B cell (primary cell): Measurements from ENCODE around the gene PARP8. TPM values are rescaled to one million over a fixed set of nuclear protein-coding genes. Genes with fewer than 3 reads are reported as not detected.

Experiments
- ATAC-seq: fragments of 200-7000 bp; cut with Tn5 transposase; one replicate; pipeline ENCODE4 v1.10.0; 2021; ENCODE audit warnings: low read depth, mild to moderate bottlenecking, moderate number of reproducible peaks, moderate library complexity
- CTCF ChIA-PET: fragments of 350-600 bp; sonication (Branson Sonifier 250); formaldehyde crosslinking; loops from one replicate; lab custom pipeline; 2021; ENCODE audit warnings: antibody characterized with exemption, inconsistent platforms; lab: Charles Lee
- POLR2A ChIA-PET: fragments of 350-600 bp; sonication (Branson Sonifier 250); formaldehyde crosslinking; loops from one replicate; lab custom pipeline; 2021; ENCODE audit warnings: antibody characterized with exemption; lab: Charles Lee
- DNase-seq: peaks from one replicate; pipeline ENCODE4 v3.0.0; 2013
- H2AFZ ChIP-seq: 2 replicates; pipeline ENCODE4 v1.6.1; 2012; ENCODE audit warnings: mild to moderate bottlenecking, low read depth, low read length; ENCODE audit not compliant: insufficient read depth, poor library complexity, severe bottlenecking
- H3K27ac ChIP-seq, 2 donors: 1 replicate in 1 of 2; 2 replicates in 1 of 2; pipeline ENCODE4 v1.5.1; 2012 to 2013; ENCODE audit warnings: low read length in 2 of 2, mild to moderate bottlenecking in 2 of 2, moderate library complexity in 1 of 2
- H3K27me3 ChIP-seq, 4 experiments: fragments of 200-600 bp in 1 of 4; sonication (generic) in 1 of 4; replicated peaks in 1 of 4; 1 replicate in 2 of 4; 2 replicates in 2 of 4; pipeline versions ENCODE4 v1.6.1 to v1.7.0; 2013 to 2016; ENCODE audit warnings: low read length in 3 of 4, mild to moderate bottlenecking in 2 of 4, mixed read lengths in 1 of 4, moderate library complexity in 1 of 4; ENCODE audit not compliant: insufficient read depth in 4 of 4, control insufficient read depth in 3 of 4; ENCODE audit errors: control extremely low read depth in 1 of 4
- H3K36me3 ChIP-seq, 2 experiments: replicated peaks in 1 of 2; 1 replicate in 1 of 2; 2 replicates in 1 of 2; pipeline versions ENCODE4 v1.6.1 to v1.7.1; 2013; ENCODE audit warnings: low read length in 1 of 2; ENCODE audit not compliant: insufficient read depth in 2 of 2, control insufficient read depth in 1 of 2; ENCODE audit errors: control extremely low read depth in 1 of 2, extremely low read depth in 1 of 2
- H3K4me1 ChIP-seq, 2 donors: fragments of 200-600 bp in 1 of 2; sonication (generic) in 1 of 2; 1 replicate in 1 of 2; 2 replicates in 1 of 2; pipeline versions ENCODE4 v1.5.1 to v1.6.1; 2013 to 2017; ENCODE audit warnings: low read length in 2 of 2; ENCODE audit not compliant: control insufficient read depth in 2 of 2, insufficient read depth in 2 of 2
- H3K4me2 ChIP-seq: replicated peaks from 2 replicates; pipeline ENCODE3; 2012; ENCODE audit warnings: mild to moderate bottlenecking, low read depth, low read length; ENCODE audit not compliant: poor library complexity, severe bottlenecking
- H3K4me3 ChIP-seq, 5 experiments: fragments of 200-600 bp in 1 of 5; sonication (generic) in 1 of 5; 1 replicate in 3 of 5; 2 replicates in 2 of 5; pipeline versions ENCODE4 v1.5.1 to v1.7.0; 2011 to 2016; ENCODE audit warnings: low read length in 4 of 5, mild to moderate bottlenecking in 4 of 5, low read depth in 2 of 5, control low read depth in 1 of 5, moderate library complexity in 1 of 5; ENCODE audit not compliant: insufficient read depth in 1 of 5; ENCODE audit errors: control extremely low read depth in 1 of 5, extremely low read depth in 1 of 5
- H3K79me2 ChIP-seq: fragments of 200-600 bp; sonication (generic); one replicate; pipeline ENCODE4 v1.6.0; 2016; ENCODE audit warnings: low read length; ENCODE audit not compliant: control insufficient read depth, insufficient read depth
- H3K9ac ChIP-seq: fragments of 200-600 bp; sonication (generic); 2 replicates; pipeline ENCODE4 v1.6.1; 2017; ENCODE audit warnings: mild to moderate bottlenecking, low read length, moderate library complexity
- H3K9me3 ChIP-seq, 3 donors: one replicate each; pipeline versions ENCODE4 v1.6.1 to v1.7.1; 2013; ENCODE audit warnings: low read length in 2 of 3; ENCODE audit not compliant: control insufficient read depth in 2 of 3, insufficient read depth in 1 of 3; ENCODE audit errors: control extremely low read depth in 1 of 3
- H4K20me1 ChIP-seq: 2 replicates; pipeline ENCODE4 v1.6.0; 2012; ENCODE audit warnings: mild to moderate bottlenecking, low read length; ENCODE audit not compliant: insufficient read depth, control insufficient read depth, poor library complexity, severe bottlenecking
- H3K27ac Mint-ChIP-seq: one replicate; pipeline ENCODE4 v1.8.0; 2021; ENCODE audit warnings: mixed read lengths
- H3K27me3 Mint-ChIP-seq: one replicate; pipeline ENCODE4 v1.8.0; 2021; ENCODE audit warnings: mixed read lengths
- H3K4me1 Mint-ChIP-seq: one replicate; pipeline ENCODE4 v1.8.0; 2021; ENCODE audit warnings: mixed read lengths
- H3K4me3 Mint-ChIP-seq: one replicate; pipeline ENCODE4 v1.8.0; 2021; ENCODE audit warnings: mixed read lengths
- H3K9me3 Mint-ChIP-seq: one replicate; pipeline ENCODE4 v1.8.0; 2022; ENCODE audit warnings: mixed read lengths; ENCODE audit not compliant: insufficient read depth
- CTCF ChIP-seq: fragments of 200-600 bp; IDR thresholded peaks from one replicate; pipeline ENCODE4 v1.8.0; 2022; ENCODE audit warnings: antibody characterized with exemption, mild to moderate bottlenecking
- EZH2 ChIP-seq: IDR thresholded peaks from 2 replicates; pipeline ENCODE4 v1.6.1; 2012; ENCODE audit warnings: borderline replicate concordance, low read depth, mild to moderate bottlenecking, moderate library complexity, low read length; ENCODE audit not compliant: insufficient read depth, poor library complexity, severe bottlenecking
- WGBS: methylation state at CpG from one replicate; pipeline ENCODE4 v1.1.5; 2013; ENCODE audit warnings: missing lambda C conversion rate; ENCODE audit not compliant: insufficient coverage; 5-methylcytosine and 5-hydroxymethylcytosine counted together
- intact Hi-C: fragments of 100-400 bp; cut with micrococcal nuclease; formaldehyde crosslinking; loops from one replicate; pipeline ENCODE4 v1.10.0; 2022
- polyA plus RNA-seq: library from polyadenylated mRNA; depleted of rRNA; stranded (reverse); fragments of >200 nt; gene quantifications from 2 replicates; pipeline ENCODE4 v1.2.3, GENCODE V29; 2012
- total RNA-seq, 2 donors: library from RNA; stranded (reverse); fragments of 120-200 nt in 1 of 2; gene quantifications; 1 replicate in 1 of 2; 2 replicates in 1 of 2; pipeline versions ENCODE4 v1.2.3 to v1.2.4, GENCODE V29; 2013 to 2022

The PARP8 gene
- total and polyA plus RNA-seq, 2 donors (not counting 1 experiment from before 2014, with no cell fraction given) = 36.2 to 83.6 TPM

- Histone ChIP-seq H3K27ac (no peak overlapping the region), H3K9me3 (no peaks in the 10 kb centered on the region), H3K4me3 (no peak overlapping the region), H3K27me3 (no peaks in the 10 kb centered on the region), H3K4me2 (no peak overlapping the region), H3K36me3 (peaks cover 2 to 7% of the 10 kb centered on the region in 2 experiments), H2AFZ (no peak overlapping the region), H3K9ac (no peak overlapping the region), H4K20me1 (no peaks in the 10 kb centered on the region), H3K79me2 (no peaks in the 10 kb centered on the region), H3K4me1 (no peaks in the 10 kb centered on the region)
- no peak overlapping the region for H3K4me3 Mint-ChIP-seq
- no peaks in the 10 kb centered on the region for H3K4me1 Mint-ChIP-seq
- no peak overlapping the region for H3K27ac Mint-ChIP-seq
- intact Hi-C loops = no loop called here
- no peaks in the 10 kb centered on the region for H3K27me3 Mint-ChIP-seq
- ChIA-PET POLR2A (no interaction called here), CTCF (no interaction called here)
- no peaks in the 10 kb centered on the region for H3K9me3 Mint-ChIP-seq
- no peak for TF ChIP-seq EZH2
- TF ChIP-seq CTCF = no peak
- WGBS = no CpG with 5 or more reads among the region's 2 CpGs
- ATAC-seq (no peak), DNase-seq (no peak)
Measured at GRCh38 chr5:50846261-50846660, 179.8 kb downstream of the PARP8 start.

GRCh38 chr5:50849554-50849953, 183.1 kb downstream of the PARP8 start:
- ATAC-seq = no peak
- no peaks in the 10 kb centered on the region for H3K27me3 Mint-ChIP-seq
- H3K27me3 ChIP-seq = no peaks in the 10 kb centered on the region

More at GRCh38 chr5:50849554-50849953, 183.1 kb downstream of the PARP8 start:
- no peak overlapping the region for H3K4me3 ChIP-seq
- no peak overlapping the region for H3K27ac Mint-ChIP-seq
- no peaks in the 10 kb centered on the region for H3K79me2 ChIP-seq
- TF ChIP-seq CTCF (no peak), EZH2 (no peak)
- DNase-seq = no peak
- intact Hi-C loops = no loop called here
- WGBS = 100% methylated on average over 1 of the region's 3 CpGs
- H3K4me2 ChIP-seq = no peak overlapping the region
- H3K36me3 ChIP-seq = no peaks in the 10 kb centered on the region
- H3K4me1 Mint-ChIP-seq = peaks cover 28% of the 10 kb centered on the region
- no peak overlapping the region for H3K9ac ChIP-seq
- H3K27ac ChIP-seq = no peak overlapping the region
- H3K4me3 Mint-ChIP-seq = no peak overlapping the region
- no peak overlapping the region for H2AFZ ChIP-seq
- POLR2A ChIA-PET = no interaction called here
- H3K9me3 ChIP-seq = no peaks in the 10 kb centered on the region
- H4K20me1 ChIP-seq = no peaks in the 10 kb centered on the region
- H3K9me3 Mint-ChIP-seq = no peaks in the 10 kb centered on the region
- peaks cover 16 to 22% of the 10 kb centered on the region in 2 donors for H3K4me1 ChIP-seq
- CTCF ChIA-PET = no interaction called here
